ENCODE measurements around the gene NTHL1. TPM values are rescaled to one million over a fixed set of nuclear protein-coding genes. Genes with fewer than 3 reads are reported as not detected.

Gene NTHL1
- total and polyA plus RNA-seq, 2 donors (not counting 1 experiment from before 2014, with no cell fraction given), result 8.4 to 44.4 TPM

- peaks cover 16% of the 10 kb centered on the region for H3K4me1 ChIP-seq (ENCODE audit: control insufficient read depth, extremely low read depth, insufficient read depth, low read length)
- no peak overlapping the region for H3K4me3 ChIP-seq (replicated peaks in 1 of 4; ENCODE audit: control extremely low read depth in 1 of 4, insufficient read depth in 1 of 4, low read depth in 3 of 4, low read length in 4 of 4)
- no peaks in the 10 kb centered on the region for H4K20me1 ChIP-seq (ENCODE audit: control insufficient read depth, extremely low read depth, insufficient read depth, low read length)
- no peaks in the 10 kb centered on the region for H3K9me3 ChIP-seq (ENCODE audit: control insufficient read depth, insufficient read depth, low read depth, low read length)
- TF ChIP-seq, protein P1, sequence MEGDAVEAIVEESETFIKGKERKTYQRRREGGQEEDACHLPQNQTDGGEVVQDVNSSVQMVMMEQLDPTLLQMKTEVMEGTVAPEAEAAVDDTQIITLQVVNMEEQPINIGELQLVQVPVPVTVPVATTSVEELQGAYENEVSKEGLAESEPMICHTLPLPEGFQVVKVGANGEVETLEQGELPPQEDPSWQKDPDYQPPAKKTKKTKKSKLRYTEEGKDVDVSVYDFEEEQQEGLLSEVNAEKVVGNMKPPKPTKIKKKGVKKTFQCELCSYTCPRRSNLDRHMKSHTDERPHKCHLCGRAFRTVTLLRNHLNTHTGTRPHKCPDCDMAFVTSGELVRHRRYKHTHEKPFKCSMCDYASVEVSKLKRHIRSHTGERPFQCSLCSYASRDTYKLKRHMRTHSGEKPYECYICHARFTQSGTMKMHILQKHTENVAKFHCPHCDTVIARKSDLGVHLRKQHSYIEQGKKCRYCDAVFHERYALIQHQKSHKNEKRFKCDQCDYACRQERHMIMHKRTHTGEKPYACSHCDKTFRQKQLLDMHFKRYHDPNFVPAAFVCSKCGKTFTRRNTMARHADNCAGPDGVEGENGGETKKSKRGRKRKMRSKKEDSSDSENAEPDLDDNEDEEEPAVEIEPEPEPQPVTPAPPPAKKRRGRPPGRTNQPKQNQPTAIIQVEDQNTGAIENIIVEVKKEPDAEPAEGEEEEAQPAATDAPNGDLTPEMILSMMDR (conservative IDR thresholded peaks at IDR 0.05 in 1 of 2, IDR thresholded peaks at IDR 0.05 in 1 of 2; ENCODE audit: low read depth in 1 of 2, low read length in 2 of 2), result no peak
- no peak for TF ChIP-seq EZH2 (IDR thresholded peaks at IDR 0.05; ENCODE audit: low read length, missing control alignments)
- DNase-seq (ENCODE audit: low read depth in 2 of 2), result no peak
- H3K9ac ChIP-seq (ENCODE audit: insufficient read depth, low read length), result no peak overlapping the region
- H3K79me2 ChIP-seq (ENCODE audit: control insufficient read depth, insufficient read depth, low read length), result peaks cover 50% of the 10 kb centered on the region
- no peak overlapping the region for H3K27ac ChIP-seq (ENCODE audit: insufficient read depth, low read length)
- H2AFZ ChIP-seq (ENCODE audit: low read length), result no peak overlapping the region
- H3K4me2 ChIP-seq (ENCODE audit: extremely low read depth, insufficient read depth, low read length), result no peak overlapping the region
- H3K27me3 ChIP-seq (ENCODE audit: control insufficient read depth, insufficient read depth, low read length), result no peaks in the 10 kb centered on the region
- peaks cover 47% of the 10 kb centered on the region for H3K36me3 ChIP-seq (ENCODE audit: control insufficient read depth, insufficient read depth, low read length)
These were observed 45.0 kb downstream of the NTHL1 start for GRCh38 chr16:2002406-2003230.

DNA sequence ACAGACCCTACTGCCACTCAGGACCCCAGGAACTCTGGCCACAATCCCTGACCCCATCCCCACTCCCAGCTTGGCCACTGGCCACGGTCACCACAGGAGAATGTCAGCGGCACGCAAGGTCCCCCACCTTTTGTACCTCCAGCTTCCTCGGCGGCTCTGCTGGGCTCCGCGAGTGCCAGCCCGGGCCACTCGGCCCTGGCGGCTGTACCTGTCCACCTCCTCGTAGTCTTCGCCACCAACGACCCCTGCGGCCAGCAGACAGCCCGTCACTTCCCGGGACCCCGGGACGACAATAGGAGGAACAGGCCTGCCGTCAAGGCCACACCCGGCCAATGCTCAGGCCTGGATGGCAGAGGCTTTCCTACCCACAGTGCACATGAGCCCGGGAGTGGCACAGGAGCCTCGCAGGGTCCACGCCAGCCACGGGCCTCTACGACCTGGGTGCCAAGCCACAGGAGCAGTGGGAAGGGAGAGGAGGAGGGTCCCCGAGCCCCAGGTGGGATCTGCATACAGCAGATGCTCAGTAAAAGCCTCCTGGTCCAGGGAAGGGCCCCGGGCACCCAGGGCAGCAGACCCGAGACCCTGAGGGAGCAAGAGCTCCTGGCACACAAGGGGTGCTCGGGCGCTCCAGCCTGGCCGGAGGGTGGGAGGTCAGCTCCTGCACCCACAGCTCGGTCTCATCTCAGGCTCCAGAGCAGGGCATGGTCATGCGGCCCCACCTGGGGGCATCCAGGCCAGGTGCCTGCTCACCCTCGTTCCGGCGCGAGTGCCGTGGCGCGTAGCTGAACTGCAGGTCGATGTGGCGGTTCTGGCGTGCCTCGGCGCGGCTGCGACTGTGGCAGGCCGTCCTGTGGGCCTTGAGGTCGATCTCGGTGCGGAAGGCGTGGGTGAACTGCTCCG lies 45.9 kb downstream of the NTHL1 start:
- H3K36me3 ChIP-seq (ENCODE audit: control insufficient read depth, insufficient read depth, low read length), result peaks cover 47% of the 10 kb centered on the region

More for the DNA sequence above, 45.9 kb downstream of the NTHL1 start:
- Histone ChIP-seq H3K4me3 (replicated peaks in 1 of 4; ENCODE audit: control extremely low read depth in 1 of 4, insufficient read depth in 1 of 4, low read depth in 3 of 4, low read length in 4 of 4) (no peak overlapping the region), H3K9me3 (ENCODE audit: control insufficient read depth, insufficient read depth, low read depth, low read length) (no peaks in the 10 kb centered on the region), H3K4me2 (ENCODE audit: extremely low read depth, insufficient read depth, low read length) (no peak overlapping the region), H3K27ac (ENCODE audit: insufficient read depth, low read length) (no peak overlapping the region), H3K4me1 (ENCODE audit: control insufficient read depth, extremely low read depth, insufficient read depth, low read length) (peaks cover 15% of the 10 kb centered on the region), H3K79me2 (ENCODE audit: control insufficient read depth, insufficient read depth, low read length) (peaks cover 41% of the 10 kb centered on the region), H2AFZ (ENCODE audit: low read length) (no peak overlapping the region), H4K20me1 (ENCODE audit: control insufficient read depth, extremely low read depth, insufficient read depth, low read length) (no peaks in the 10 kb centered on the region), H3K27me3 (ENCODE audit: control insufficient read depth, insufficient read depth, low read length) (no peaks in the 10 kb centered on the region), H3K9ac (ENCODE audit: insufficient read depth, low read length) (no peak overlapping the region)
- TF ChIP-seq, protein P1 (conservative IDR thresholded peaks at IDR 0.05 in 1 of 2, IDR thresholded peaks at IDR 0.05 in 1 of 2; ENCODE audit: low read depth in 1 of 2, low read length in 2 of 2), result no peak
- TF ChIP-seq EZH2 (IDR thresholded peaks at IDR 0.05; ENCODE audit: low read length, missing control alignments), result no peak
- no peak for DNase-seq (ENCODE audit: low read depth in 2 of 2)
